Uterus (tissue), 2 donors: Measurements from ENCODE around the gene KIF14.

Experiments
- CTCF ChIP-seq, 4 experiments: fragments of 200-600 bp in 2 of 4; fragments of 450-650 bp in 2 of 4; sonication (generic) in 2 of 4; IDR thresholded peaks; one replicate each; pipeline ENCODE4 v1.5.1; 2016 to 2019; ENCODE audit warnings: antibody characterized with exemption in 4 of 4, mild to moderate bottlenecking in 2 of 4, moderate library complexity in 1 of 4
- POLR2A ChIP-seq, 2 donors: fragments of 450-650 bp; IDR thresholded peaks; one replicate each; pipeline ENCODE4 v1.6.1; 2016; ENCODE audit warnings: antibody characterized with exemption in 2 of 2, mild to moderate bottlenecking in 1 of 2, moderate library complexity in 1 of 2

DNA sequence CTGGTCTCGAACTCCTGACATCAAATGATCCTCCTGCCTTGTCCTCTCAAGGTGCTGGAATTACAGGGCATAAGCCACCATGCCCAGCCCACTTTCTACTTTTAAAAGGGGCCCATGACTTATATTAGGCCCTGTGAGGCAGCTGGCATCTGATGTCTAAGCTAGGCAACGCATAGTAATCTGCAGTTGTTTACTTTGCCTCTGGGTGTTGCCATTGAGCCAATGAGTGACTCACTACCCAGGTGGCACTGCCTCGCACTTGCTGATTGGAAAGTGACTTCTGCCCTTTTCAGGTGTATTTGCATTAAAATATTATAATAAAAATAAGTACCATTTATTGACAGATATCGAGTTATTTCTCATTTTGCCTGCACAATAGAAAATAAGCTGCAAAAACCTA lies 84.9 kb downstream of the KIF14 start:
- TF ChIP-seq POLR2A (IDR thresholded peaks at IDR 0.05) (no peak), CTCF (IDR thresholded peaks at IDR 0.05) (no peak)
